Lung (tissue), 12 donors: ENCODE measurements around the gene FFAR3. TPM values are rescaled to one million over a fixed set of nuclear protein-coding genes. Genes with fewer than 3 reads are reported as not detected.

Source experiments
- ATAC-seq: fragments of 200-7000 bp; cut with Tn5 transposase; one replicate; pipeline ENCODE4 v1.9.1; 2020; ENCODE audit warnings: moderate number of reproducible peaks; ENCODE audit not compliant: insufficient read depth, low FRiP score
- DNase-seq, 3 donors: peaks; one replicate each; pipeline ENCODE4 v3.0.0-alpha.2; 2013 to 2017
- H3K27ac ChIP-seq, 2 donors: one replicate each; pipeline ENCODE4 v1.5.1; 2013; ENCODE audit warnings: mild to moderate bottlenecking in 2 of 2, moderate library complexity in 2 of 2, control low read depth in 1 of 2, inconsistent platforms in 1 of 2, low read depth in 1 of 2, low read length in 1 of 2
- H3K27me3 ChIP-seq, 3 donors: one replicate each; pipeline ENCODE4 v1.5.1; 2013; ENCODE audit warnings: low read length in 2 of 3; ENCODE audit not compliant: control insufficient read depth in 3 of 3, insufficient read depth in 3 of 3
- H3K36me3 ChIP-seq, 4 donors: one replicate each; pipeline ENCODE4 v1.5.1; 2013; ENCODE audit warnings: low read length in 4 of 4, mild to moderate bottlenecking in 1 of 4, moderate library complexity in 1 of 4; ENCODE audit not compliant: control insufficient read depth in 4 of 4, insufficient read depth in 4 of 4
- H3K4me1 ChIP-seq, 5 donors: one replicate each; pipeline ENCODE4 v1.5.1; 2013; ENCODE audit warnings: low read length in 5 of 5, mild to moderate bottlenecking in 2 of 5, moderate library complexity in 1 of 5; ENCODE audit not compliant: control insufficient read depth in 5 of 5, insufficient read depth in 5 of 5
- H3K4me3 ChIP-seq: one replicate; pipeline ENCODE4 v1.5.1; 2013; ENCODE audit warnings: mild to moderate bottlenecking, control low read depth, moderate library complexity
- H3K9ac ChIP-seq, 2 donors: one replicate each; pipeline ENCODE4 v1.5.1; 2013; ENCODE audit warnings: low read length in 2 of 2, control low read depth in 1 of 2; ENCODE audit not compliant: insufficient read depth in 1 of 2
- H3K9me3 ChIP-seq, 4 donors: one replicate each; pipeline ENCODE4 v1.5.1; 2013; ENCODE audit warnings: low read length in 3 of 4, mild to moderate bottlenecking in 1 of 4, moderate library complexity in 1 of 4; ENCODE audit not compliant: control insufficient read depth in 4 of 4, insufficient read depth in 3 of 4
- CTCF ChIP-seq: IDR thresholded peaks from 2 replicates; pipeline ENCODE4 v1.5.1; 2012; ENCODE audit warnings: mild to moderate bottlenecking; ENCODE audit errors: control extremely low read depth, extremely low read depth
- WGBS, 2 donors: extraction: QIAGEN DNeasy Blood & Tissue Kit; methylation state at CpG; one replicate each; pipeline ENCODE4 v1.1.7; 2013; 5-methylcytosine and 5-hydroxymethylcytosine counted together
- polyA plus RNA-seq, 2 donors: library from polyadenylated mRNA; stranded (reverse); fragments of 200-250 nt; gene quantifications; one replicate each; pipeline ENCODE4 v1.2.1, GENCODE V29; 2013
- total RNA-seq, 2 donors: library from RNA; depleted of rRNA in 1 of 2; stranded (reverse); fragments of >200 nt in 1 of 2; gene quantifications; one replicate each; pipeline ENCODE4 v1.2.1, GENCODE V29; 2014 to 2021
- donor health status: control.
- donor health status: control.
- donor health status: Bipolar disorder and iron deficiency.
- donor health status: healthy.
- donor health status: DM: yes; HTN: yes; CAD: no.

The FFAR3 gene
- total and polyA plus RNA-seq, 4 donors: 0.06 to 20.9 (median 0.40) TPM

GRCh38 chr19:35310331-35310730 is 47.9 kb upstream of the FFAR3 start:
- peak overlapping the region in 1 of 2 donors; percentile 39 for H3K9ac ChIP-seq
- peaks cover 0 to 49% (median 25%) of the 10 kb centered on the region in 5 donors for H3K4me1 ChIP-seq
- no peak for ATAC-seq
- no peak overlapping the region for H3K4me3 ChIP-seq
- H3K27ac ChIP-seq: no peak overlapping the region
- TF ChIP-seq CTCF: no peak
- 67 to 82% methylated on average over 12 of the region's 12 CpGs for WGBS, 2 donors
- H3K27me3 ChIP-seq: no peaks in the 10 kb centered on the region
- DNase-seq: no peak
- peaks cover 0 to 3% (median 0%) of the 10 kb centered on the region in 4 donors for H3K9me3 ChIP-seq
- H3K36me3 ChIP-seq: no peaks in the 10 kb centered on the region

GRCh38 chr19:35310811-35311465 is 47.3 kb upstream of the FFAR3 start:
- Histone ChIP-seq H3K27ac (no peak overlapping the region), H3K9me3 (peaks cover 0 to 3% (median 0%) of the 10 kb centered on the region in 4 donors), H3K4me3 (no peak overlapping the region), H3K36me3 (no peaks in the 10 kb centered on the region), H3K9ac (peak overlapping the region in 1 of 2 donors; percentile 39), H3K27me3 (no peaks in the 10 kb centered on the region), H3K4me1 (peaks cover 0 to 53% (median 25%) of the 10 kb centered on the region in 5 donors)
- ATAC-seq (no peak), DNase-seq (no peak)
- WGBS, 2 donors: 91 to 94% methylated on average over 10 of the region's 10 CpGs
- no peak for TF ChIP-seq CTCF

GRCh38 chr19:35311901-35312665 is 46.2 kb upstream of the FFAR3 start:
- Histone ChIP-seq H3K27me3 (no peaks in the 10 kb centered on the region), H3K9me3 (peaks cover 0 to 1% (median 0%) of the 10 kb centered on the region in 4 donors), H3K27ac (no peak overlapping the region), H3K9ac (no peak overlapping the region), H3K4me3 (no peak overlapping the region), H3K4me1 (peaks cover 0 to 55% (median 24%) of the 10 kb centered on the region in 5 donors), H3K36me3 (no peaks in the 10 kb centered on the region)
- 82 to 89% methylated on average over 21 of the region's 21 CpGs for WGBS, 2 donors
- ATAC-seq (no peak), DNase-seq (no peak)
- no peak for TF ChIP-seq CTCF
